ENCODE measurements around the gene SLC22A23. TPM values are rescaled to one million over a fixed set of nuclear protein-coding genes. Genes with fewer than 3 reads are reported as not detected.

Gene SLC22A23
- total RNA-seq, 2 experiments from 2014 or later: 0.23 to 0.24 TPM

- CTCF ChIA-PET: no interaction called here
- H3K4me1 Mint-ChIP-seq (ENCODE audit: low read depth): peaks cover 5% of the 10 kb centered on the region
- POLR2A ChIA-PET: no interaction called here
- ATAC-seq (no peak), DNase-seq (no peak)
- H3K27me3 Mint-ChIP-seq (ENCODE audit: low read depth): peaks cover 26% of the 10 kb centered on the region
- H3K36me3 Mint-ChIP-seq (ENCODE audit: low read depth): no peaks in the 10 kb centered on the region
- H3K4me3 Mint-ChIP-seq: no peak overlapping the region
- H3K9me3 Mint-ChIP-seq (ENCODE audit: insufficient read depth): no peaks in the 10 kb centered on the region
- no peak overlapping the region for H3K27ac Mint-ChIP-seq
Measured at GRCh38 chr6:3351829-3352524, 104.9 kb downstream of the SLC22A23 start.

- DNase-seq: no peak
- no peak for ATAC-seq
- Mint-ChIP-seq H3K36me3 (ENCODE audit: low read depth) (no peaks in the 10 kb centered on the region), H3K27ac (no peak overlapping the region), H3K27me3 (ENCODE audit: low read depth) (peaks cover 21% of the 10 kb centered on the region), H3K9me3 (ENCODE audit: insufficient read depth) (no peaks in the 10 kb centered on the region), H3K4me1 (ENCODE audit: low read depth) (peaks cover 5% of the 10 kb centered on the region), H3K4me3 (no peak overlapping the region)
- CTCF ChIA-PET: no interaction called here
- POLR2A ChIA-PET: no interaction called here
Measured at GRCh38 chr6:3351105-3351676, 105.7 kb downstream of the SLC22A23 start.

- ChIA-PET POLR2A (no interaction called here), CTCF (no interaction called here)
- no peaks in the 10 kb centered on the region for H3K9me3 Mint-ChIP-seq (ENCODE audit: insufficient read depth)
Measured at GRCh38 chr6:3350252-3350796, 106.5 kb downstream of the SLC22A23 start.

GRCh38 chr6:3349388-3350251 lies 107.2 kb downstream of the SLC22A23 start:
- Mint-ChIP-seq H3K36me3 (ENCODE audit: low read depth) (no peaks in the 10 kb centered on the region), H3K4me3 (no peak overlapping the region), H3K4me1 (ENCODE audit: low read depth) (no peaks in the 10 kb centered on the region), H3K27ac (no peak overlapping the region), H3K9me3 (ENCODE audit: insufficient read depth) (no peaks in the 10 kb centered on the region), H3K27me3 (ENCODE audit: low read depth) (peaks cover 11% of the 10 kb centered on the region)
- CTCF ChIA-PET: no interaction called here
- no peak for ATAC-seq
- no peak for DNase-seq
- POLR2A ChIA-PET: no interaction called here

More at GRCh38 chr6:3350252-3350796, 106.5 kb downstream of the SLC22A23 start:
- Mint-ChIP-seq H3K4me1 (ENCODE audit: low read depth) (no peaks in the 10 kb centered on the region), H3K36me3 (ENCODE audit: low read depth) (no peaks in the 10 kb centered on the region), H3K4me3 (no peak overlapping the region), H3K27me3 (ENCODE audit: low read depth) (peaks cover 16% of the 10 kb centered on the region), H3K27ac (no peak overlapping the region)
- DNase-seq (no peak), ATAC-seq (no peak)

- ATAC-seq: no peak
- Mint-ChIP-seq H3K36me3 (ENCODE audit: low read depth) (no peaks in the 10 kb centered on the region), H3K4me3 (no peak overlapping the region), H3K9me3 (ENCODE audit: insufficient read depth) (no peaks in the 10 kb centered on the region), H3K27me3 (ENCODE audit: low read depth) (peaks cover 5% of the 10 kb centered on the region), H3K4me1 (ENCODE audit: low read depth) (no peaks in the 10 kb centered on the region), H3K27ac (no peak overlapping the region)
- ChIA-PET POLR2A (no interaction called here), CTCF (no interaction called here)
- no peak for DNase-seq
Measured at GRCh38 chr6:3348821-3349220, 108.0 kb downstream of the SLC22A23 start.

- no peaks in the 10 kb centered on the region for H3K4me1 Mint-ChIP-seq (ENCODE audit: low read depth)
- H3K9me3 Mint-ChIP-seq (ENCODE audit: insufficient read depth): no peaks in the 10 kb centered on the region
- no peak overlapping the region for H3K27ac Mint-ChIP-seq
- ATAC-seq: no peak
- H3K36me3 Mint-ChIP-seq (ENCODE audit: low read depth): no peaks in the 10 kb centered on the region
- H3K4me3 Mint-ChIP-seq: no peak overlapping the region
- CTCF ChIA-PET: no interaction called here
- POLR2A ChIA-PET: no interaction called here
- DNase-seq: no peak
- peaks cover 4% of the 10 kb centered on the region for H3K27me3 Mint-ChIP-seq (ENCODE audit: low read depth)
Measured at GRCh38 chr6:3347826-3348225, 109.0 kb downstream of the SLC22A23 start.

- Mint-ChIP-seq H3K36me3 (ENCODE audit: low read depth) (no peaks in the 10 kb centered on the region), H3K9me3 (ENCODE audit: insufficient read depth) (no peaks in the 10 kb centered on the region), H3K4me3 (no peak overlapping the region), H3K27me3 (ENCODE audit: low read depth) (peaks cover 3% of the 10 kb centered on the region), H3K27ac (no peak overlapping the region), H3K4me1 (ENCODE audit: low read depth) (no peaks in the 10 kb centered on the region)
- CTCF ChIA-PET: no interaction called here
- ATAC-seq (no peak), DNase-seq (no peak)
- POLR2A ChIA-PET: no interaction called here
Measured at GRCh38 chr6:3347247-3347646, 109.6 kb downstream of the SLC22A23 start.

- H3K27ac Mint-ChIP-seq: no peak overlapping the region
- ChIA-PET CTCF (no interaction called here), POLR2A (interaction anchor here (0.6 kb wide), 1 partner anchor 18 kb away, joined by 3 read pairs; no protein-coding TSS in a partner anchor)
- DNase-seq: no peak
- peaks cover 1% of the 10 kb centered on the region for H3K27me3 Mint-ChIP-seq (ENCODE audit: low read depth)
- no peaks in the 10 kb centered on the region for H3K36me3 Mint-ChIP-seq (ENCODE audit: low read depth)
- H3K9me3 Mint-ChIP-seq (ENCODE audit: insufficient read depth): no peaks in the 10 kb centered on the region
- no peak overlapping the region for H3K4me3 Mint-ChIP-seq
- H3K4me1 Mint-ChIP-seq (ENCODE audit: low read depth): no peaks in the 10 kb centered on the region
- ATAC-seq: no peak
Measured at GRCh38 chr6:3346476-3346875, 110.4 kb downstream of the SLC22A23 start.

- no peak overlapping the region for H3K4me3 Mint-ChIP-seq
- no peak for ATAC-seq
- H3K9me3 Mint-ChIP-seq (ENCODE audit: insufficient read depth): no peaks in the 10 kb centered on the region
- H3K4me1 Mint-ChIP-seq (ENCODE audit: low read depth): no peaks in the 10 kb centered on the region
- CTCF ChIA-PET: no interaction called here
- no peaks in the 10 kb centered on the region for H3K36me3 Mint-ChIP-seq (ENCODE audit: low read depth)
- POLR2A ChIA-PET: interaction anchor here (0.6 kb wide), 1 partner anchor 19 kb away, joined by 3 read pairs; no protein-coding TSS in a partner anchor
- no peak overlapping the region for H3K27ac Mint-ChIP-seq
- no peak for DNase-seq
- peaks cover 1% of the 10 kb centered on the region for H3K27me3 Mint-ChIP-seq (ENCODE audit: low read depth)
Measured at GRCh38 chr6:3345836-3346235, 111.0 kb downstream of the SLC22A23 start.

- H3K27me3 Mint-ChIP-seq (ENCODE audit: low read depth): peaks cover 1% of the 10 kb centered on the region
- peaks cover 3% of the 10 kb centered on the region for H3K4me1 Mint-ChIP-seq (ENCODE audit: low read depth)
- ATAC-seq: no peak
- no peaks in the 10 kb centered on the region for H3K36me3 Mint-ChIP-seq (ENCODE audit: low read depth)
- ChIA-PET CTCF (no interaction called here), POLR2A (no interaction called here)
- no peaks in the 10 kb centered on the region for H3K9me3 Mint-ChIP-seq (ENCODE audit: insufficient read depth)
- H3K27ac Mint-ChIP-seq: no peak overlapping the region
- no peak overlapping the region for H3K4me3 Mint-ChIP-seq
- no peak for DNase-seq
Measured at GRCh38 chr6:3343089-3343883, 113.6 kb downstream of the SLC22A23 start.

GRCh38 chr6:3341467-3341866 lies 115.4 kb downstream of the SLC22A23 start:
- H3K4me1 Mint-ChIP-seq (ENCODE audit: low read depth): peaks cover 10% of the 10 kb centered on the region
- H3K27ac Mint-ChIP-seq: no peak overlapping the region
- DNase-seq (no peak), ATAC-seq (no peak)
- ChIA-PET POLR2A (no interaction called here), CTCF (no interaction called here)
- no peaks in the 10 kb centered on the region for H3K36me3 Mint-ChIP-seq (ENCODE audit: low read depth)
- H3K27me3 Mint-ChIP-seq (ENCODE audit: low read depth): peaks cover 1% of the 10 kb centered on the region
- no peak overlapping the region for H3K4me3 Mint-ChIP-seq
- no peaks in the 10 kb centered on the region for H3K9me3 Mint-ChIP-seq (ENCODE audit: insufficient read depth)

Data from activated CD8-positive, alpha-beta T cell treated with anti-CD3 and anti-CD28 coated beads, Interleukin-2, amount 10 ng/mL, durations not matched to agents 7 days and 5 days (primary cell).